Ovary (tissue), 9 donors: ENCODE measurements around the gene RASA3. TPM values are rescaled to one million over a fixed set of nuclear protein-coding genes. Genes with fewer than 3 reads are reported as not detected.

ENCODE experiments used
- DNase-seq, 5 donors: peaks; one replicate each; pipeline ENCODE4 v3.0.0-alpha.2; 2019 to 2020
- H3K27ac ChIP-seq, 2 donors: fragments of 200-600 bp; one replicate each; pipeline versions ENCODE4 v1.5.1 to v1.8.0; 2019 to 2022
- H3K27me3 ChIP-seq: fragments of 200-600 bp; one replicate; pipeline ENCODE4 v1.8.0; 2022
- H3K36me3 ChIP-seq: fragments of 200-600 bp; sonication (generic); one replicate; pipeline ENCODE4 v1.5.1; 2019
- H3K4me1 ChIP-seq: one replicate; pipeline ENCODE4 v1.8.1; 2013; ENCODE audit warnings: mild to moderate bottlenecking, moderate library complexity; ENCODE audit not compliant: insufficient read depth
- H3K4me3 ChIP-seq: fragments of 200-600 bp; sonication (generic); one replicate; pipeline ENCODE4 v1.5.1; 2017
- H3K9me3 ChIP-seq, 2 donors: fragments of 200-600 bp in 1 of 2; sonication (generic) in 1 of 2; one replicate each; pipeline versions ENCODE4 v1.5.1 to v1.8.1; 2013 to 2019; ENCODE audit warnings: mild to moderate bottlenecking in 1 of 2, moderate library complexity in 1 of 2
- CTCF ChIP-seq, 3 donors: fragments of 450-650 bp in 2 of 3; fragments of 200-600 bp in 1 of 3; IDR thresholded peaks; one replicate each; pipeline versions ENCODE4 v1.5.1 to v1.8.0; 2016 to 2022; ENCODE audit warnings: antibody characterized with exemption in 3 of 3, mild to moderate bottlenecking in 1 of 3
- EP300 ChIP-seq: sonication (generic); formaldehyde crosslinking; IDR thresholded peaks from one replicate; pipeline ENCODE4 v1.6.1; 2017; ENCODE audit warnings: antibody characterized with exemption
- POLR2A ChIP-seq: fragments of 450-650 bp; IDR thresholded peaks from one replicate; pipeline ENCODE4 v1.6.1; 2017; ENCODE audit warnings: antibody characterized with exemption, mild to moderate bottlenecking, moderate library complexity
- WGBS, 3 donors: extraction: QIAGEN DNeasy Blood & Tissue Kit in 1 of 3; methylation state at CpG; one replicate each; pipeline versions ENCODE4 v1.1.5 to v1.1.7; 2013 to 2017; 5-methylcytosine and 5-hydroxymethylcytosine counted together
- intact Hi-C, 4 donors: fragments of 100-400 bp; cut with DNase I; formaldehyde crosslinking; loops; one replicate each; pipeline versions ENCODE4 v1.11.0 to v1.15.1; 2022 to 2023
- polyA plus RNA-seq, 2 donors: library from polyadenylated mRNA; stranded (reverse); fragments of 200-250 nt in 1 of 2; fragments of 350-450 nt in 1 of 2; fragmentation: Illumina TruSeq in 1 of 2; extraction: RNeasy Lipid Tissue Mini Kit (QIAGEN cat#74804) in 1 of 2; gene quantifications; one replicate each; pipeline ENCODE4 v1.2.3, GENCODE V29; 2013 to 2014
- total RNA-seq, 7 donors: library from RNA; depleted of rRNA in 2 of 7; stranded (reverse); fragments of >200 nt in 2 of 7; fragmentation: NEBNext Ultra II Directional in 3 of 7; extraction: Animal tissue kit (Norgen Biotek cat#: 25700) in 3 of 7; gene quantifications; one replicate each; pipeline versions ENCODE4 v1.1.0 to v1.2.4, GENCODE V29; 2016 to 2023
- donor health status: DM: no; HTN: no; CAD: no; lungs with moderate emphysema.
- donor health status: DM: no; HTN: no; CAD: no.
- donor health status: Bipolar disorder and iron deficiency.
- donor health status: DM: yes; HTN: yes; CAD: no.
- donor health status: DM: no; HTN: no; CAD: no.
- donor health status: DM: yes; HTN: yes; CAD: no.

RASA3 gene
- total and polyA plus RNA-seq, 9 donors = 5.4 to 16.9 (median 9.4) TPM

- Histone ChIP-seq H3K9me3 (no peaks in the 10 kb centered on the region), H3K4me1 (peaks cover 7% of the 10 kb centered on the region), H3K36me3 (no peaks in the 10 kb centered on the region), H3K4me3 (no peak overlapping the region), H3K27me3 (no peaks in the 10 kb centered on the region), H3K27ac (no peak overlapping the region)
- intact Hi-C loops = loop anchor here in 1 of 4 donors (10.0 kb wide), 1 partner anchor 75 kb away; the partner anchor contains the start of gene RASA3
- DNase-seq = no peak
- 91 to 95% (median 92%) methylated on average over 15 to 16 of the region's 16 CpGs for WGBS, 3 donors
- TF ChIP-seq CTCF (IDR thresholded peaks at IDR 0.05) (no peak), POLR2A (no peak), EP300 (no peak)
These were observed 73.0 kb downstream of the RASA3 start for GRCh38 chr13:114059428-114059827.

- Histone ChIP-seq H3K4me3 (no peak overlapping the region), H3K9me3 (no peaks in the 10 kb centered on the region), H3K27ac (no peak overlapping the region), H3K27me3 (no peaks in the 10 kb centered on the region), H3K4me1 (no peaks in the 10 kb centered on the region), H3K36me3 (no peaks in the 10 kb centered on the region)
- TF ChIP-seq CTCF (IDR thresholded peaks at IDR 0.05) (no peak), POLR2A (no peak), EP300 (no peak)
- no peak for DNase-seq
- intact Hi-C loops = loop anchor here in 1 of 4 donors (10.0 kb wide), 1 partner anchor 77 kb away; the partner anchor contains the start of gene RASA3
- WGBS, 3 donors = 93 to 94% (median 94%) methylated on average over 29 to 30 of the region's 30 CpGs
These were observed 74.2 kb downstream of the RASA3 start for GRCh38 chr13:114058051-114058867.

- H3K27ac ChIP-seq = no peak overlapping the region
- DNase-seq = no peak
- no peaks in the 10 kb centered on the region for H3K27me3 ChIP-seq
- no peaks in the 10 kb centered on the region for H3K9me3 ChIP-seq
- intact Hi-C loops = loop anchor here in 1 of 4 donors (10.0 kb wide), 1 partner anchor 77 kb away; the partner anchor contains the start of gene RASA3
- no peak for TF ChIP-seq POLR2A
- TF ChIP-seq EP300 = no peak
- TF ChIP-seq CTCF (IDR thresholded peaks at IDR 0.05) = no peak
- no peaks in the 10 kb centered on the region for H3K4me1 ChIP-seq
- 76 to 81% (median 80%) methylated on average over 23 of the region's 23 CpGs for WGBS, 3 donors
- H3K36me3 ChIP-seq = no peaks in the 10 kb centered on the region
- H3K4me3 ChIP-seq = no peak overlapping the region
These were observed 75.0 kb downstream of the RASA3 start for GRCh38 chr13:114057166-114058050.

GRCh38 chr13:114056205-114057013 is 76.0 kb downstream of the RASA3 start:
- 87 to 90% (median 89%) methylated on average over 28 of the region's 28 CpGs for WGBS, 3 donors
- Histone ChIP-seq H3K4me3 (no peak overlapping the region), H3K36me3 (no peaks in the 10 kb centered on the region), H3K9me3 (no peaks in the 10 kb centered on the region), H3K27ac (no peak overlapping the region), H3K27me3 (no peaks in the 10 kb centered on the region), H3K4me1 (no peaks in the 10 kb centered on the region)
- no peak for TF ChIP-seq EP300
- TF ChIP-seq CTCF (IDR thresholded peaks at IDR 0.05) = no peak
- TF ChIP-seq POLR2A = no peak
- intact Hi-C loops = loop anchor here in 1 of 4 donors (10.0 kb wide), 1 partner anchor 78 kb away; the partner anchor contains the start of gene RASA3
- no peak for DNase-seq
